Neural crest cell (in vitro differentiated cells): Measurements from ENCODE around the gene MAP7D2. TPM values are rescaled to one million over a fixed set of nuclear protein-coding genes. Genes with fewer than 3 reads are reported as not detected.

Experiments
- DNase-seq: peaks from one replicate; pipeline ENCODE4 v3.0.0; 2021; ENCODE audit warnings: low read depth, mixed read lengths, low spot score
- H3K27ac Mint-ChIP-seq: one replicate; pipeline ENCODE4 v1.8.0; 2021; ENCODE audit warnings: mild to moderate bottlenecking, mixed read lengths; ENCODE audit not compliant: unreplicated experiment
- H3K27me3 Mint-ChIP-seq: 2 replicates; pipeline ENCODE4 v1.8.0; 2021; ENCODE audit warnings: low read depth, mild to moderate bottlenecking, mixed read lengths
- H3K36me3 Mint-ChIP-seq: 2 replicates; pipeline ENCODE4 v1.8.0; 2021; ENCODE audit warnings: low read depth, mild to moderate bottlenecking, mixed read lengths
- H3K4me1 Mint-ChIP-seq: 2 replicates; pipeline ENCODE4 v1.8.0; 2021; ENCODE audit warnings: mixed read lengths
- H3K4me3 Mint-ChIP-seq: one replicate; pipeline ENCODE4 v1.8.0; 2021; ENCODE audit warnings: mild to moderate bottlenecking, mixed read lengths
- H3K9me3 Mint-ChIP-seq: 2 replicates; pipeline ENCODE4 v1.8.0; 2021; ENCODE audit warnings: mixed read lengths
- CTCF ChIP-seq: fragments of 200-600 bp; sonication (generic); conservative IDR thresholded peaks from 2 replicates; pipeline ENCODE4 v1.5.0; 2021; ENCODE audit warnings: antibody characterized with exemption, mild to moderate bottlenecking
- total RNA-seq: library from RNA; stranded (reverse); gene quantifications from 2 replicates; pipeline ENCODE4 v1.2.1, GENCODE V29; 2021

The MAP7D2 gene
- total RNA-seq, 1 donor from 2014 or later: 6.5 TPM

- H3K27ac Mint-ChIP-seq: no peak overlapping the region
- TF ChIP-seq CTCF: no peak
- peak overlapping the region; percentile 95 for H3K4me3 Mint-ChIP-seq
- peaks cover 2% of the 10 kb centered on the region for H3K9me3 Mint-ChIP-seq
- H3K27me3 Mint-ChIP-seq: no peaks in the 10 kb centered on the region
- DNase-seq: no peak
- H3K36me3 Mint-ChIP-seq: peaks cover 22% of the 10 kb centered on the region
- peaks cover 24% of the 10 kb centered on the region for H3K4me1 Mint-ChIP-seq
These were observed 23.3 kb upstream of the MAP7D2 start for GRCh38 chrX:20139966-20140365.

- Mint-ChIP-seq H3K4me3 (no peak overlapping the region), H3K36me3 (peaks cover 25% of the 10 kb centered on the region), H3K4me1 (peaks cover 24% of the 10 kb centered on the region), H3K27me3 (no peaks in the 10 kb centered on the region), H3K9me3 (no peaks in the 10 kb centered on the region), H3K27ac (no peak overlapping the region)
- no peak for TF ChIP-seq CTCF
- no peak for DNase-seq
These were observed 19.2 kb upstream of the MAP7D2 start for GRCh38 chrX:20135944-20136343.

GRCh38 chrX:20132666-20133065 lies 16.0 kb upstream of the MAP7D2 start:
- DNase-seq: no peak
- Mint-ChIP-seq H3K36me3 (peaks cover 21% of the 10 kb centered on the region), H3K4me3 (no peak overlapping the region), H3K27me3 (no peaks in the 10 kb centered on the region), H3K9me3 (no peaks in the 10 kb centered on the region), H3K27ac (no peak overlapping the region), H3K4me1 (peaks cover 8% of the 10 kb centered on the region)
- TF ChIP-seq CTCF: no peak

GRCh38 chrX:20130357-20130756 lies 13.7 kb upstream of the MAP7D2 start:
- H3K4me1 Mint-ChIP-seq: no peaks in the 10 kb centered on the region
- no peaks in the 10 kb centered on the region for H3K9me3 Mint-ChIP-seq
- no peaks in the 10 kb centered on the region for H3K27me3 Mint-ChIP-seq
- H3K27ac Mint-ChIP-seq: no peak overlapping the region
- peaks cover 6% of the 10 kb centered on the region for H3K36me3 Mint-ChIP-seq
- DNase-seq: no peak
- H3K4me3 Mint-ChIP-seq: no peak overlapping the region
- no peak for TF ChIP-seq CTCF

GRCh38 chrX:20129547-20129946 lies 12.8 kb upstream of the MAP7D2 start:
- no peak for TF ChIP-seq CTCF
- Mint-ChIP-seq H3K27me3 (no peaks in the 10 kb centered on the region), H3K36me3 (peaks cover 6% of the 10 kb centered on the region), H3K27ac (no peak overlapping the region), H3K9me3 (no peaks in the 10 kb centered on the region), H3K4me3 (no peak overlapping the region), H3K4me1 (no peaks in the 10 kb centered on the region)
- no peak for DNase-seq

- Mint-ChIP-seq H3K9me3 (no peaks in the 10 kb centered on the region), H3K27me3 (no peaks in the 10 kb centered on the region), H3K36me3 (peaks cover 3% of the 10 kb centered on the region), H3K4me1 (no peaks in the 10 kb centered on the region), H3K27ac (no peak overlapping the region), H3K4me3 (no peak overlapping the region)
- no peak for DNase-seq
- no peak for TF ChIP-seq CTCF
These were observed 12.0 kb upstream of the MAP7D2 start for GRCh38 chrX:20128670-20129069.
